ENCODE results near the gene ADCY10.
"Not testable (repeated sequence)": the region's sequence is repeated elsewhere in the genome, so short reads cannot be mapped to it uniquely, and the experiment has no call there.

Gene ADCY10

DNA sequence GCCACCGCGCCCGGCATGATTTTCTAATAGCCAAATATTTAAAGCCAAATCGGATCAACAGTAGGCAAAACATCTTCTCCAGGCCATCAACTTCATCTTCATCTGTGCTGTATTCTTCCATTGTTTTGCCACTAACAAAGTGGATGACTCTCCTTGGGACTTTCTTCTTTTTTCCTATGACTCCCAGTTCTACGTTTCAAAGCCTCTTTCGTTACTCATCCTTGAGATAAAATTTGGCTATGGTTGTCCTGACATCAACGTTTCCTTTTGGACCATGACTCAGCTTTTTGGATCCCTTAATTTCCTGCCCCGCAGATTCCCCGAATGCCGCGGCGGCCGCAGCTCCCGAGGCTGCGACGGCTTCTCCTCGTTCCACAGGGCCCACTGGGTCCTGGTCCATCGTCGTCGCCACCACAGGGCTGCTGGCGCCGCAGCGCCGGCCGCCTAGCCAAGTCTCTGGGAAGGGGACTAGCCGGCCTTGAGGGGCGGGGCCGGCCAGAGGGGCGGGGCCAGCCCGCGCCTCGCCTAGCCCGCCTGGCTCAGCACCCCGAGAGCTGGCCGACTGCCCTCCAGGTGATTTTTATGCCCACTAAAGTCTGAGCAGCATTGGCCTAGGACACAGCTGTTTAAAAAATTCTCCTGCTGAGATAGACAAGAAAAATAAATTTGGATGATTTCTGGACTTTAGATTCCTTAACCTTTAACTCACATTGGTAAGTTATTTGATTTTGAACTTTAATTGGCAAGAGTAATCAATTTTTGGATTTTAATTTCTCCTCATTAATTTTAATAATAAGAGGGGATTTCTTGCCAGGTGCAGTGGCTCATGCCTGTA is 93.9 kb downstream of the ADCY10 start:
- no peaks in the 10 kb centered on the region for H3K4me1 ChIP-seq (ENCODE audit: control insufficient read depth, insufficient read depth, low read length)
- H3K9me3 ChIP-seq (ENCODE audit: control insufficient read depth, low read length): no peaks in the 10 kb centered on the region
- no peak overlapping the region for H3K27ac ChIP-seq (ENCODE audit: insufficient read depth, low read depth, low read length, poor library complexity, severe bottlenecking)
- no peak overlapping the region for H3K4me3 ChIP-seq (ENCODE audit: insufficient read depth, low read depth, low read length)
- no peaks in the 10 kb centered on the region for H3K36me3 ChIP-seq (ENCODE audit: control insufficient read depth, insufficient read depth, low read length)
- H3K27me3 ChIP-seq (ENCODE audit: control insufficient read depth, insufficient read depth, low read length, poor library complexity, severe bottlenecking): no peaks in the 10 kb centered on the region
- 19% methylated on average over 35 of the region's 35 CpGs for WGBS, 2 experiments

- Histone ChIP-seq H3K36me3 (ENCODE audit: control insufficient read depth, insufficient read depth, low read length) (no peaks in the 10 kb centered on the region), H3K4me3 (ENCODE audit: insufficient read depth, low read depth, low read length) (no peak overlapping the region), H3K4me1 (ENCODE audit: control insufficient read depth, insufficient read depth, low read length) (no peaks in the 10 kb centered on the region), H3K27me3 (ENCODE audit: control insufficient read depth, insufficient read depth, low read length, poor library complexity, severe bottlenecking) (no peaks in the 10 kb centered on the region), H3K27ac (ENCODE audit: insufficient read depth, low read depth, low read length, poor library complexity, severe bottlenecking) (no peak overlapping the region), H3K9me3 (ENCODE audit: control insufficient read depth, low read length) (no peaks in the 10 kb centered on the region)
- WGBS, 2 experiments: 83 to 100% methylated on average over 1 of the region's 1 CpG
Observed at GRCh38 chr1:167815650-167816049, 98.3 kb downstream of the ADCY10 start.

DNA sequence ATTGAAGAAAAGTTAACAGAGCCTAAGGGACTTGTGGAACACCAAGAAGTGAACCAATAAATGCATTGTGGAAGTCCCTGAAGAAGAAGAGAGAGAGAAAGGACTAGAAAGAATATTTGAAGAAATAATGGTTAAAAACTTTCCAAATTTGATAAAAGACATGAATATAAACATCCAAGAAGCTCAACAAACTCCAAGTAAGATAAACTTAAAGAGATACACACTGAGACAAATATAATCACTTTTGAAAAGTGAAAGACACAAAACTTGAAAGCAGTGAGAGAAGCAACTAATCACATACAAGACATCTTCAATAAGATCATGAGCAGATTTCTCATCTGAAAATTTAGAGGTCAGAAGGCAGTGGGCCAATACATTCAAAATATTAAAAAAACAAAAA is 101.0 kb downstream of the ADCY10 start:
- H3K4me1 ChIP-seq (ENCODE audit: control insufficient read depth, insufficient read depth, low read length): no peaks in the 10 kb centered on the region

DNA sequence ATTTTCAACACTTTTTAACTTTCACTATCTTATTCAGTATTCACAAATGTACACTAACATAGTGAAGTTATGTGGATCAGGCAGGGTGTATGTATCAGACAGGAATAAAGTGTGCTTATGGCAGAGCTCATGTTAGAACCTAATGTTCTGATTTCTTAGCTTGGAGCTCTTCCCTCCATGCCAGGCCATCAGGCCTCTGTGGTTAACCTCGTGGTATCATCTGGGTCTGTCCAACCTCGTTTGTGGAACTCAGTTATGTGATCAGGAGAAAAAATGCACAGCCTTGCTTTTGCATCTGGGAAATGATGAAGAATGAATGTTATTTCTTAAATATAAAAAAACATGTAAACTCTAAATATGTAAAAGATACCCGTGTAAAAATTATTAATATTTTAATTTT is 105.2 kb downstream of the ADCY10 start:
- Histone ChIP-seq H3K4me3 (ENCODE audit: insufficient read depth, low read depth, low read length) (no peak overlapping the region), H3K9me3 (ENCODE audit: control insufficient read depth, low read length) (no peaks in the 10 kb centered on the region), H3K27ac (ENCODE audit: insufficient read depth, low read depth, low read length, poor library complexity, severe bottlenecking) (no peak overlapping the region), H3K4me1 (ENCODE audit: control insufficient read depth, insufficient read depth, low read length) (no peaks in the 10 kb centered on the region), H3K27me3 (ENCODE audit: control insufficient read depth, insufficient read depth, low read length, poor library complexity, severe bottlenecking) (no peaks in the 10 kb centered on the region), H3K36me3 (ENCODE audit: control insufficient read depth, insufficient read depth, low read length) (no peaks in the 10 kb centered on the region)
- WGBS, 2 experiments: 84 to 100% methylated on average over 2 of the region's 3 CpGs

More for the DNA sequence above, 101.0 kb downstream of the ADCY10 start:
- Histone ChIP-seq H3K36me3 (ENCODE audit: control insufficient read depth, insufficient read depth, low read length) (no peaks in the 10 kb centered on the region), H3K27ac (ENCODE audit: insufficient read depth, low read depth, low read length, poor library complexity, severe bottlenecking) (no peak overlapping the region), H3K27me3 (ENCODE audit: control insufficient read depth, insufficient read depth, low read length, poor library complexity, severe bottlenecking) (no peaks in the 10 kb centered on the region), H3K9me3 (ENCODE audit: control insufficient read depth, low read length) (no peaks in the 10 kb centered on the region), H3K4me3 (ENCODE audit: insufficient read depth, low read depth, low read length) (no peak overlapping the region)

DNA sequence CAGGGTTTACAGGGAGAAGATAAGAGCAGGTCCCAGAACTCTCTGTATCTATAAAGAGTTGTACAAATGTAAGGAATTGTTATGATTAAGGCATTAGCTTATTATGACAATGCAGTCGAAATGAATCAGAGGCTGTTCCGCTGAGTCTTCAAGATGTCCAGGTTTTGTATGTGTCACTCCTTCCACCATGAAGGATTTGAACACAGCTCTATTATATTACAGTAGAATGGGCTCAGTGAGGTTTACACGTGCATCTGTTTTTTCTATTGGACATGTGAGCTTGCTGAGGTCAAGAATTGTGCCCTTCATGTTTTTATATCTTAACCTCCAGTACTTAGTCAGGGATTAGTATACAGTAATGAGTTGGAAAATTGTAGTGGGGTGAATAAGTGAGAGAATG is 105.8 kb downstream of the ADCY10 start:
- Histone ChIP-seq H3K27me3 (ENCODE audit: control insufficient read depth, insufficient read depth, low read length, poor library complexity, severe bottlenecking) (no peaks in the 10 kb centered on the region), H3K4me3 (ENCODE audit: insufficient read depth, low read depth, low read length) (no peak overlapping the region), H3K9me3 (ENCODE audit: control insufficient read depth, low read length) (no peaks in the 10 kb centered on the region), H3K27ac (ENCODE audit: insufficient read depth, low read depth, low read length, poor library complexity, severe bottlenecking) (no peak overlapping the region), H3K36me3 (ENCODE audit: control insufficient read depth, insufficient read depth, low read length) (no peaks in the 10 kb centered on the region), H3K4me1 (ENCODE audit: control insufficient read depth, insufficient read depth, low read length) (no peaks in the 10 kb centered on the region)
- 95 to 96% methylated on average over 3 of the region's 3 CpGs for WGBS, 2 experiments

GRCh38 chr1:167806676-167807075 is 107.3 kb downstream of the ADCY10 start:
- H3K36me3 ChIP-seq (ENCODE audit: control insufficient read depth, insufficient read depth, low read length); H3K4me1 ChIP-seq (ENCODE audit: control insufficient read depth, insufficient read depth, low read length); H3K4me3 ChIP-seq (ENCODE audit: insufficient read depth, low read depth, low read length); H3K27me3 ChIP-seq (ENCODE audit: control insufficient read depth, insufficient read depth, low read length, poor library complexity, severe bottlenecking); H3K9me3 ChIP-seq (ENCODE audit: control insufficient read depth, low read length); H3K27ac ChIP-seq (ENCODE audit: insufficient read depth, low read depth, low read length, poor library complexity, severe bottlenecking): not testable (repeated sequence)
- 94 to 96% methylated on average over 12 of the region's 12 CpGs for WGBS, 2 experiments

- H3K4me1 ChIP-seq (ENCODE audit: control insufficient read depth, insufficient read depth, low read length); H3K36me3 ChIP-seq (ENCODE audit: control insufficient read depth, insufficient read depth, low read length); H3K27me3 ChIP-seq (ENCODE audit: control insufficient read depth, insufficient read depth, low read length, poor library complexity, severe bottlenecking); H3K27ac ChIP-seq (ENCODE audit: insufficient read depth, low read depth, low read length, poor library complexity, severe bottlenecking); H3K4me3 ChIP-seq (ENCODE audit: insufficient read depth, low read depth, low read length); H3K9me3 ChIP-seq (ENCODE audit: control insufficient read depth, low read length): not testable (repeated sequence)
- 87 to 88% methylated on average over 23 of the region's 23 CpGs for WGBS, 2 experiments
Observed at GRCh38 chr1:167806235-167806634, 107.7 kb downstream of the ADCY10 start.

GRCh38 chr1:167805041-167805556 is 108.8 kb downstream of the ADCY10 start:
- Histone ChIP-seq H3K27me3 (ENCODE audit: control insufficient read depth, insufficient read depth, low read length, poor library complexity, severe bottlenecking) (no peaks in the 10 kb centered on the region), H3K9me3 (ENCODE audit: control insufficient read depth, low read length) (no peaks in the 10 kb centered on the region), H3K36me3 (ENCODE audit: control insufficient read depth, insufficient read depth, low read length) (no peaks in the 10 kb centered on the region), H3K4me3 (ENCODE audit: insufficient read depth, low read depth, low read length) (no peak overlapping the region), H3K4me1 (ENCODE audit: control insufficient read depth, insufficient read depth, low read length) (no peaks in the 10 kb centered on the region), H3K27ac (ENCODE audit: insufficient read depth, low read depth, low read length, poor library complexity, severe bottlenecking) (no peak overlapping the region)
- WGBS, 2 experiments: 93 to 94% methylated on average over 4 of the region's 4 CpGs

DNA sequence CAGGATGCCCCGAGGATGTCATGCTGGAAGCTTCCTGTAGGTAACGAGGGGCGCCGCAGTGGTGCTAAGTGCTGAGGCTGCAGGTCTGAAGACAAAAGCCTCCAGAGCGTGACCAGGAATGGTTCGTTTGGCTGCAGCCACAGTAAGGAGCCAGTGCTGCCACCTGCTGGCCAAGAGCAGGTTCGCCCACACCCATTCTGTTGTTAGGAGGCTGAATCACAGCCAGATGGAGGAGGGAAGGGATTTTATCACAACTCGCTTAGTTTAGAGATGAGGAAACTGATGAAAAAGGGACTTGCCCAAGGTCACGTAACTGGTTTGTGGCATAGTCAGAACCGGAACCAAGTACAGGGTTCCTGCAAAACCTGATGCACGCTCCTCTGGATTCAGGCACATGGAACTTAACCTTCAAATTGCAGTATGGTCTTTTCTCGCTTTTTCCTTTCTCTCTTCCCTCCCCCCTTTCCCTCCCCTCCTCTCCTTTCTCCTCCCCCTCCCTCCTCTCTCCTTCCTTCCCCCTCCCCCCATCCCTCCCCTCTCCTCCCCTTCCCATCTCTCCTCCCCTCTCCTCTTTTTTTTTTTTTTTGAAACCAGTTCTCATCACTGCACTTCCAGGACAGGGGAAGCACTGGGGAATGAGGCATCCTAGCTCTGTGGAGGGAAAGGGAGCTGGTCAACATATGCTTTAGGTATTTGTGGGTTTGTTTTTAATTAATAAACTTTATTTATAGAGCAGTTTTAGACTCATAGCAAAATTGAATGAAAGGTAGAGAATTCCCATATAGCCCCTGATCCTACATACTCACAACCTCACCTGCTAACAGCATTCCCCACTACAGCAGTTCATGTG is 110.4 kb downstream of the ADCY10 start:
- Histone ChIP-seq H3K36me3 (ENCODE audit: control insufficient read depth, insufficient read depth, low read length) (no peaks in the 10 kb centered on the region), H3K4me3 (ENCODE audit: insufficient read depth, low read depth, low read length) (no peak overlapping the region), H3K9me3 (ENCODE audit: control insufficient read depth, low read length) (no peaks in the 10 kb centered on the region), H3K4me1 (ENCODE audit: control insufficient read depth, insufficient read depth, low read length) (no peaks in the 10 kb centered on the region), H3K27ac (ENCODE audit: insufficient read depth, low read depth, low read length, poor library complexity, severe bottlenecking) (no peak overlapping the region), H3K27me3 (ENCODE audit: control insufficient read depth, insufficient read depth, low read length, poor library complexity, severe bottlenecking) (no peaks in the 10 kb centered on the region)
- 34 to 39% methylated on average over 12 of the region's 12 CpGs for WGBS, 2 experiments

- no peak overlapping the region for H3K27ac ChIP-seq (ENCODE audit: insufficient read depth, low read depth, low read length, poor library complexity, severe bottlenecking)
- WGBS, 2 experiments: 84 to 97% methylated on average over 4 of the region's 4 CpGs
- H3K9me3 ChIP-seq (ENCODE audit: control insufficient read depth, low read length): no peaks in the 10 kb centered on the region
- H3K4me3 ChIP-seq (ENCODE audit: insufficient read depth, low read depth, low read length): no peak overlapping the region
- H3K4me1 ChIP-seq (ENCODE audit: control insufficient read depth, insufficient read depth, low read length): no peaks in the 10 kb centered on the region
- H3K36me3 ChIP-seq (ENCODE audit: control insufficient read depth, insufficient read depth, low read length): no peaks in the 10 kb centered on the region
- H3K27me3 ChIP-seq (ENCODE audit: control insufficient read depth, insufficient read depth, low read length, poor library complexity, severe bottlenecking): no peaks in the 10 kb centered on the region
Observed at GRCh38 chr1:167802235-167802634, 111.7 kb downstream of the ADCY10 start.
